PC-9 (cell line): ENCODE data around the gene NAA25. TPM values are rescaled to one million over a fixed set of nuclear protein-coding genes. Genes with fewer than 3 reads are reported as not detected.
A peak's percentile ranks its signal among the peaks of the same experiment; 100 is the strongest.

Experiments used
- BruUV-seq: library from RNA; stranded (reverse); fragments of 400-500 nt; replicated peaks from 2 replicates; lab custom pipeline; 2021; lab: Mats Ljungman, UMichigan
- CTCF ChIA-PET: fragments of 300-600 bp; sonication (Branson Sonifier 250); formaldehyde crosslinking; loops from one replicate; lab custom pipeline; 2022; ENCODE audit warnings: antibody characterized with exemption; lab: Charles Lee
- POLR2A ChIA-PET: fragments of 300-600 bp; sonication (Branson Sonifier 250); formaldehyde crosslinking; loops from one replicate; lab custom pipeline; 2022; ENCODE audit warnings: antibody characterized with exemption; ENCODE audit not compliant: unreplicated experiment; lab: Charles Lee
- DNase-seq, 2 experiments: peaks; one replicate each; pipeline versions ENCODE4 v3.0.0 to v3.0.0-alpha.2; 2015 to 2022; ENCODE audit warnings: mixed read lengths in 1 of 2
- H2AFZ ChIP-seq: fragments of 200-600 bp; sonication (generic); 2 replicates; pipeline ENCODE4 v1.8.1; 2017; ENCODE audit warnings: antibody characterized with exemption
- H3F3A ChIP-seq: fragments of 200-600 bp; sonication (generic); 2 replicates; pipeline ENCODE4 v1.8.1; 2017; ENCODE audit warnings: antibody characterized with exemption, mild to moderate bottlenecking, low read depth; ENCODE audit not compliant: insufficient read depth
- H3K27ac ChIP-seq: fragments of 200-600 bp; sonication (generic); 2 replicates; pipeline ENCODE4 v1.6.1; 2016; ENCODE audit warnings: mixed run types
- H3K27me3 ChIP-seq: fragments of 200-600 bp; sonication (generic); 2 replicates; pipeline ENCODE4 v1.6.1; 2016; ENCODE audit warnings: low read depth, mixed run types; ENCODE audit not compliant: insufficient read depth
- H3K36me3 ChIP-seq: fragments of 200-600 bp; sonication (generic); 2 replicates; pipeline ENCODE4 v1.6.1; 2016; ENCODE audit warnings: low read depth, mixed run types
- H3K4me1 ChIP-seq: fragments of 200-600 bp; sonication (generic); replicated peaks from 2 replicates; pipeline ENCODE4 v1.6.1; 2016; ENCODE audit warnings: mixed run types; ENCODE audit not compliant: insufficient read depth
- H3K4me2 ChIP-seq: fragments of 200-600 bp; sonication (generic); 2 replicates; pipeline ENCODE4 v1.6.1; 2017; ENCODE audit warnings: mixed run types
- H3K4me3 ChIP-seq: fragments of 200-600 bp; sonication (generic); 2 replicates; pipeline ENCODE4 v1.6.1; 2016; ENCODE audit warnings: mixed run types
- H3K79me2 ChIP-seq: fragments of 200-600 bp; sonication (generic); 2 replicates; pipeline ENCODE4 v1.6.1; 2017; ENCODE audit warnings: low read depth, mixed run types
- H3K9me2 ChIP-seq: fragments of 200-600 bp; sonication (generic); 2 replicates; pipeline ENCODE4 v1.8.1; 2017; ENCODE audit warnings: mild to moderate bottlenecking; ENCODE audit not compliant: insufficient read depth
- H3K9me3 ChIP-seq: fragments of 200-600 bp; sonication (generic); 2 replicates; pipeline ENCODE4 v1.8.1; 2016; ENCODE audit warnings: low read depth; ENCODE audit not compliant: insufficient read depth
- H4K20me1 ChIP-seq: fragments of 200-600 bp; sonication (generic); 2 replicates; pipeline ENCODE4 v1.8.1; 2017; ENCODE audit not compliant: insufficient read depth
- EZH2 ChIP-seq: fragments of 200-600 bp; sonication (generic); IDR thresholded peaks from 2 replicates; pipeline ENCODE4 v1.8.0; 2017; ENCODE audit warnings: antibody characterized with exemption, low read depth
- intact Hi-C: fragments of 100-400 bp; cut with micrococcal nuclease; formaldehyde crosslinking; loops from one replicate; pipeline ENCODE4 v1.10.0; 2022; ENCODE audit not compliant: unreplicated experiment
- total RNA-seq: library from RNA; stranded (reverse); gene quantifications from 2 replicates; pipeline ENCODE4 v1.2.3, GENCODE V29; 2021
- TF ChIP-seq, protein P1 (sequence below): fragments of 200-600 bp; sonication (generic); conservative IDR thresholded peaks from 2 replicates; pipeline ENCODE4 v1.6.1; 2017; ENCODE audit warnings: mixed run types, antibody characterized with exemption, mild to moderate bottlenecking, moderate library complexity

NAA25 gene
- total RNA-seq, 1 experiment from 2014 or later: 37.0 TPM

DNA sequence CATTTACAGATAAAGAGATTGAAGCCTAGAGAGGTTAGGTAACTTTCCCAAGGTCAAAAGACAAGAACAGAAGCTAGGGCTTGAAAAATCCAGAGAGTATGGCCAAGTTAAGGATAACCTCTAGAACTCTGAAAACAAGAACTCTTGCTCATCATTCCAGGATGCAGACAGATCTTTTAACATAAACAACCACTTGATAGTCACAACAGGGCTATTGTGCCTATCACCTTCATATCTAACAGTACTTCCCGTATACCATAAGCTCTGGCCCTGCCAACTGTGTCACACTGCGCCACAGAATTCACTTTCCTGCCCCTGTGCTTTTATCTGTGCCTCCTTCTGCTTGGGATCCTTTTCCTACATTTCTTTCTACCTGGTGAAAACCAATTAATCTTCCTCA lies 77.1 kb downstream of the NAA25 start:
- ChIA-PET CTCF (no interaction called here), POLR2A (no interaction called here)
- no peaks in the 10 kb centered on the region for H3K4me1 ChIP-seq
- no peak overlapping the region for H2AFZ ChIP-seq
- peaks cover 49% of the 10 kb centered on the region for H3F3A ChIP-seq
- H3K4me2 ChIP-seq: no peak overlapping the region
- intact Hi-C loops: no loop called here
- no peak for DNase-seq
- H3K4me3 ChIP-seq: no peak overlapping the region
- no peaks in the 10 kb centered on the region for H3K9me3 ChIP-seq
- H3K36me3 ChIP-seq: peaks cover 39% of the 10 kb centered on the region
- peaks cover 26% of the 10 kb centered on the region for H4K20me1 ChIP-seq
- BruUV-seq: no TSS peak
- H3K79me2 ChIP-seq: no peaks in the 10 kb centered on the region
- H3K9me2 ChIP-seq: no peaks in the 10 kb centered on the region
- H3K27ac ChIP-seq: no peak overlapping the region
- TF ChIP-seq, protein P1, sequence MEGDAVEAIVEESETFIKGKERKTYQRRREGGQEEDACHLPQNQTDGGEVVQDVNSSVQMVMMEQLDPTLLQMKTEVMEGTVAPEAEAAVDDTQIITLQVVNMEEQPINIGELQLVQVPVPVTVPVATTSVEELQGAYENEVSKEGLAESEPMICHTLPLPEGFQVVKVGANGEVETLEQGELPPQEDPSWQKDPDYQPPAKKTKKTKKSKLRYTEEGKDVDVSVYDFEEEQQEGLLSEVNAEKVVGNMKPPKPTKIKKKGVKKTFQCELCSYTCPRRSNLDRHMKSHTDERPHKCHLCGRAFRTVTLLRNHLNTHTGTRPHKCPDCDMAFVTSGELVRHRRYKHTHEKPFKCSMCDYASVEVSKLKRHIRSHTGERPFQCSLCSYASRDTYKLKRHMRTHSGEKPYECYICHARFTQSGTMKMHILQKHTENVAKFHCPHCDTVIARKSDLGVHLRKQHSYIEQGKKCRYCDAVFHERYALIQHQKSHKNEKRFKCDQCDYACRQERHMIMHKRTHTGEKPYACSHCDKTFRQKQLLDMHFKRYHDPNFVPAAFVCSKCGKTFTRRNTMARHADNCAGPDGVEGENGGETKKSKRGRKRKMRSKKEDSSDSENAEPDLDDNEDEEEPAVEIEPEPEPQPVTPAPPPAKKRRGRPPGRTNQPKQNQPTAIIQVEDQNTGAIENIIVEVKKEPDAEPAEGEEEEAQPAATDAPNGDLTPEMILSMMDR: no peak
- no peak for TF ChIP-seq EZH2
- no peaks in the 10 kb centered on the region for H3K27me3 ChIP-seq

DNA sequence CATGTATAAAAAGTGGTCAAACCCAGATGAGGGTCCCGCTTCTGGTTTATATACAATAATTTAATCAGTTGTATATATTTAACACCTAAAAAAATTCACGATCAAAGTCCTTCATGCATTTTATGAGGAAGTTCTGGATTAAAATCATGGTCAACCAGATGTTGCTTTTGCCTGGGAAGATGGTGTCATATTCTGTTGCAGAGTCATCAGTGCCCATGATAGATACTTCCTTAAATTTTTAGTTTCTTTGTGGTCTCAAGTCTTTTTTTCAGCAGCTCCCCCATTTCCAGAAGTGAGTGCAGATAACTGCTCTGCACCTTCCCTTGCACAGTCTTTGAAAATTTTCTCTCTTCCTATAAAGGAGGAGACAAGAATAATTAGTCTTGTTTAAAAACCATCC lies 79.3 kb downstream of the NAA25 start:
- intact Hi-C loops: loop anchor here (5.0 kb wide), 1 partner anchor 82 kb away; no protein-coding TSS in a partner anchor
- Histone ChIP-seq H3K36me3 (peaks cover 35% of the 10 kb centered on the region), H3K27ac (no peak overlapping the region), H3K4me2 (no peak overlapping the region), H3K79me2 (no peaks in the 10 kb centered on the region), H3K4me1 (no peaks in the 10 kb centered on the region), H3K9me3 (no peaks in the 10 kb centered on the region), H3K9me2 (no peaks in the 10 kb centered on the region), H2AFZ (no peak overlapping the region), H3K27me3 (no peaks in the 10 kb centered on the region), H4K20me1 (peaks cover 25% of the 10 kb centered on the region), H3K4me3 (no peak overlapping the region), H3F3A (peaks cover 64% of the 10 kb centered on the region)
- BruUV-seq: no TSS peak
- TF ChIP-seq, protein P1: no peak
- no peak for TF ChIP-seq EZH2
- ChIA-PET CTCF (no interaction called here), POLR2A (no interaction called here)
- no peak for DNase-seq

DNA sequence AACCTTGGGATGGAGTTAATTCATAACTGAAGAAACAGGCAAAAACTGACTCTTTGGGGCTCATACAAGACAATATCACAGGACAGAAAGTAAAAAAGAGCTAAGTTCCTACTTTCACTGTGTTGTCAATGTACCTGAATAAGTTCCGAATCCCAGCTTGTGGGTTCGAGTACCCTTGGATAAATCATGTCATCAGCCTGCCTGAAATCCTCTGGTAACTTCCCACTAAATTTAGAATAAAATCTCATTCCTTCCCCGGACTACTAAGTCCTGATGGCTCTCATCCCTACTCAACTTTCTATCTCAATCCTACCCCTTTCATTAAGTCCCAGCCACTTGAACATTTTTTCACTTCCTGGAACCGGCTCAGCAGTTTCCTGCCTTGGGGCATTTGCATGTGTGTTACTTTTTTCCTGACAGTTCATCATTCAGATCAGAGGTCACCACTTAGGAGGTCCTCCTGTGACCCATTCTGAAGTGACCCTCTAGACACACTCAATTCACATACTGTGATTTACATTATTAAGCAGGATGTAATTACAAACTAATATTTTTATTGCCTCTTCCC lies 82.7 kb downstream of the NAA25 start:
- H3F3A ChIP-seq: peaks cover 71% of the 10 kb centered on the region
- H2AFZ ChIP-seq: no peak overlapping the region
- peaks cover 36% of the 10 kb centered on the region for H4K20me1 ChIP-seq
- BruUV-seq: no TSS peak
- peak overlapping the region; percentile 20; the same call in 1 of the 2 replicates for H3K27ac ChIP-seq
- no peak overlapping the region for H3K4me2 ChIP-seq
- H3K36me3 ChIP-seq: peaks cover 21% of the 10 kb centered on the region
- ChIA-PET POLR2A (no interaction called here), CTCF (no interaction called here)
- H3K79me2 ChIP-seq: peaks cover 4% of the 10 kb centered on the region
- no peaks in the 10 kb centered on the region for H3K9me2 ChIP-seq
- H3K4me1 ChIP-seq: no peaks in the 10 kb centered on the region
- H3K4me3 ChIP-seq: no peak overlapping the region
- no peaks in the 10 kb centered on the region for H3K27me3 ChIP-seq
- intact Hi-C loops: loop anchor here (5.0 kb wide), 1 partner anchor 79 kb away; no protein-coding TSS in a partner anchor
- no peaks in the 10 kb centered on the region for H3K9me3 ChIP-seq
- DNase-seq: no peak
- TF ChIP-seq EZH2: no peak
- TF ChIP-seq, protein P1: no peak
